Fibroblast of skin of scalp (primary cell): ENCODE results near the gene SH3PXD2A.
A peak's percentile ranks its signal among the peaks of the same experiment; 100 is the strongest.
"Not testable (repeated sequence)": the region's sequence is repeated elsewhere in the genome, so short reads cannot be mapped to it uniquely, and the experiment has no call there.

Experiments used
- DNase-seq: peaks from one replicate; pipeline ENCODE4 v3.0.0-alpha.2; 2013

Gene SH3PXD2A

DNA sequence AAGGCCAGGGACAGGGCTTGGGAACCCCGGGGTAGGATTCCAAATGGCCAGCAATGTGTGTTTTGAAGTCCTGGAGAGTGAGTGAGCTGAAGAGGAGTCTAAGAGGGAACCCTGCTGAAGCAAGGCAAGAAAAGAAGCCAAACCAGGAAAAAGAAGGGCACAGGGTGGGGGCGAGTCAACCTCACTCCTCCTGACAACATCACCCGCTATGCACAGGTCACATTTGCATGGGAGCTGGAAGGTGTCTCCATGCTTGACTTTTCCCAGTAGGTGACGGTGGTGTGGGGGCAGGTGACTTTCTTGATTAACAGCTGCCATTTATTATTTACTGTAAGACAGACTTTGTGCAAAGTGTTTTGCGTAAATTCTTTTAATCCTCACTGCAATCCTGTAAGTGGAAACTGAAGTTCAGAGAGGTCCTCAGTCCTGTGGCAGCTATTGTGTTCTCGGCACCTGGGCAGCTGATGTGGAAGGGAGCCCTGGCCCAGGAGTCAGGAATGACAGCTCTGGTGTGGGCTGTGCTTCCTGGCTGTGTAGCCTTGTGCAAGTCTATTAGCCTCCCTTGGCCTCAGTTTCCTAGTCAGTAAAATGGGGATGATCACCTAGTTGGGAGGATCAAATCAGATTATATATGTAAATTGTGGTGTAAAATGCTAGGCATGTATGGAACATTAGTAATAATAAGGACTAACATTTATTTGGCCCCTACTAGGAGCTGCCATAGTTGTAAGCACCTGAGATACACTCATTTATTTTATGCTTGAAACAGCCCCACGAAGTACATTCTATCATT, 90.9 kb downstream of the SH3PXD2A start:
- DNase-seq = no peak

DNA sequence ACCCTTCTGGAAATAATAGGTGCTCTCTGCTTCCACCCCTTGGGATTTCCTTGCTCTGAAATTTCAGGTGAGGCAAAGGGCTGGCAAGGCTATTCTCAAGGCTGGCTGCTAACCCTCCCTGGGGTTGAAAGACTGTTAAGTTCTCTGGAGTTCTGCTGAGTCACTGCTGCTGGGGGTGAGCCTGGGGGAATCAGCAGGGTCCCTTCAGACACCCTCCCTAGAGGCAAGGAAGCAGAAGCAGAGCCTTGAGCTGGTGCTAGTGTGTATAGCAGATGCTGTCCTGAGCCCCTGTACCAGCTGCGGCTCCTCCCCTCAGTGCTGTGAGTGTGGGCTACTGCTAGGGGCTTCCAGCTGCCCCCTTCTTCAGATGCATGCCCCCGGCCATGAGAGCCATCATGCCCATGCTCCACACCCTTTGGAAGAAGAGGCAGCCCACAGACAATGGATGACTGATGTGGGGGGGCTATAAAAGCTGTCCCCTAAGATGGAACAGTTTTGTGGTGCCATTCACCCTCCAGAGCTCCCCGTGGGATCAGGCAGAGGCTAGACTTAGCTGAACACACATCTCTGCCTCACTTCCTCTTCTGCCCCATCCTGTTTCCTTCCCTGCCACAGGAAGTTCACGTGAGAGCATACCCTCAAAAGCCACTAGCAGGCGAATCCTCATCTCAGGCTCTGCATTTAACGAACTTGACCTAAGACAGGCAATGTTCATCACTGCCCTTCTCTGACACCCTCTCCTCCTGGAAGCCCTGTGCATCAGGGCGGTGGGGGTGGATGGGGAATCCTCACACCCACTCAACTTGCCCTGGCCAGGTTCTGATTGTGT, 91.8 kb downstream of the SH3PXD2A start:
- peak; percentile 58 for DNase-seq

- no peak for DNase-seq
Measured at GRCh38 chr10:103762916-103763315, 92.5 kb downstream of the SH3PXD2A start.

DNA sequence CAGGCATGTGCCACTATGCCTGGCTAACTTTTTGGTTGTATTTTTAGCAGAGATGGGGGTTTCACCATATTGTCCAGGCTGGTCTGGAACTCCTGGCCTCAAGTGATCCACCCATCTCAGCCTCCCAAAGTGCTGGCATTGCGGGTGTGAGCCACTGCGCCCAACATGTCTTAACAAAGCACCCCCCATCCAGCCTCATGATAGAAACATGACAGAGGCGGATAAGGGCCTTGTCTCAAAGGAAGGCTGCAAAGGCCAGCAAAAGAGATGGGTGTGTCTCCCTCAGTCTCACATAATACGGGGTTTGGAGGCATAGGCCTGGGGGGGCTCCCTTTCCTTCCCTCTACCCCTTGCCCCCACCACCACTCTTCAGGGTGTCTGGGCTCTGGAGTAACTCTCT, 93.2 kb downstream of the SH3PXD2A start:
- no peak for DNase-seq

DNA sequence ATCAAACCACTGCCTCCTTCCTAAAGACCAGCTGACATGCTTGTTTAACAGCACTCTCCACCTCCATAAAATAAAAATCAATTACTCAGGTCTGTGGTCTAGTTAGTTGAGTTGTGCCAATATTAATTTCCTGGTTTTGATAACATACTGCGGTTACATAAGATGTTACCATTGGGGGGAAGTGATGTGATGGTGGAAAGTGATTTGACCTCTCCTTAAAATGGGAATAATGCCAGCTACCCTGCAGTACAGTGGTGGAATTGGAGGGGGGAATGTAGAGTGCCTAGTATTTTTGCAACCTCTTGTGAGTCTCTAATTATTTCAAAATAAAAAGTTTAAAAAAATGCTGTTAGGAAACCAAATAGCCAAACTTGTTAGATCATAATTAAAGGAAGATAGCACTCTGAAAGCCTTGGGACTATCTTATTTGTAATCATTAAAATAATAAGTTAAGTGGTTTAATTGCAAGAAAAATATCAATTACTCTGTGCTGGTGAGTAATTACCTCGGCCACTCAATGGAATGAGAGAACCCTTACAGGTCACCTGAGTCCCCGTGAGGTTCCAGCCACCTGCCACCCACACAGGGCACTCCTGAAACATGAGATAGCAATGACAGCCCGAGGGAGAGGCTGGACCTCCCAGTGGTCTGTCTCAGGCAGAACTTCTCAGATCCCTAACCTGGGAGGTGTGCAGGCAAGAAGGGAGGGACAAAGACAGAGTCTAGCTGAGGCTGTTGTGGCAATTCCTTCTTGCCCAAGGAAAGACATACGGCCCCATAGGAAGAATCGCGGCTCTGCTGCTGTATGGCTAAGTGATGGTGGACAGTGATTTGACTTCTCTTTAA, 94.1 kb downstream of the SH3PXD2A start:
- DNase-seq = no peak

GRCh38 chr10:103760233-103760632, 95.1 kb downstream of the SH3PXD2A start:
- DNase-seq = not testable (repeated sequence)

GRCh38 chr10:103759100-103759781, 96.1 kb downstream of the SH3PXD2A start:
- peak; percentile 75 for DNase-seq

- no peak for DNase-seq
Measured at GRCh38 chr10:103758294-103758681, 97.1 kb downstream of the SH3PXD2A start.

GRCh38 chr10:103757531-103758293, 97.7 kb downstream of the SH3PXD2A start:
- DNase-seq = peak; percentile 84

- no peak for DNase-seq
Measured at GRCh38 chr10:103756277-103756869, 99.0 kb downstream of the SH3PXD2A start.

GRCh38 chr10:103752680-103753248, 102.6 kb downstream of the SH3PXD2A start:
- DNase-seq = no peak

- DNase-seq = no peak
Measured at GRCh38 chr10:103751667-103752290, 103.6 kb downstream of the SH3PXD2A start.

DNA sequence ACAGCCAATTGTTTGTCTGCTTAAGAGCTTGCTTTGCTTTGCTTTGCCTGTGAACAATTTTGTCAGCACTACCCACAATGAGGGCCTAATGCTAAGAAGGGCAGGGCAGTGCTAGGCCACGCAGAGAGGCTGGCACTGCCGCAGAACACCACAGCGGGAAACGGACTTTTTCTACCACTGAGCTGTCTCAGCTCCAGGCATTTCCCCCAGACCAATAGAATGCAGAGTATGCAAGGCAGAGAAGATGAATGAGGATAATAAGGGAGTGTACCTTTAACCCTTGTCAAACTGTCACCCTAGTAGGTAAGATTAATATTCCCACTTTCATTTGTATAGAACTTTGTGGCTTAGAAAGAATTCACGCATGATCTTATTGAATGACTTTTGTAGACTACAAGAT, 104.5 kb downstream of the SH3PXD2A start:
- DNase-seq = no peak

GRCh38 chr10:103749779-103750178, 105.6 kb downstream of the SH3PXD2A start:
- no peak for DNase-seq

DNA sequence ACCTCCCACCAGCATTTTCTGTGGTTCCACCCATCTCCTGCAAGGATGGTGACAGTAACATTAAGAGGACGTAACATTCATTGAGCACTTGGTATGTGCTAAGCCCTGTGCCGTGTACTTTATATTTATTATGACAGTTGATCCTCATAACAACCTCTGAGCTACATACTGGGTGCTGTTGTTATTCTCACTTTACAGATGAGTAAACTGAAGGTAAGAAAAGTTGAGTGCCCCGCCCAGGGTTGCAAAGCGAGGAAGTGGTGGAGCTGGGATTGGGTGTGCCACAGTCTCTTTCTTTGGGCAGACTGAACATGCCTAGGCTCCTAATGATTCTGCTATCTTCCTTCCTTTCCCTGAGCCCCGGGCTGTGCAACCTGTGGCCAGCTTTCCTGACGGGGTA, 107.4 kb downstream of the SH3PXD2A start:
- no peak for DNase-seq

DNA sequence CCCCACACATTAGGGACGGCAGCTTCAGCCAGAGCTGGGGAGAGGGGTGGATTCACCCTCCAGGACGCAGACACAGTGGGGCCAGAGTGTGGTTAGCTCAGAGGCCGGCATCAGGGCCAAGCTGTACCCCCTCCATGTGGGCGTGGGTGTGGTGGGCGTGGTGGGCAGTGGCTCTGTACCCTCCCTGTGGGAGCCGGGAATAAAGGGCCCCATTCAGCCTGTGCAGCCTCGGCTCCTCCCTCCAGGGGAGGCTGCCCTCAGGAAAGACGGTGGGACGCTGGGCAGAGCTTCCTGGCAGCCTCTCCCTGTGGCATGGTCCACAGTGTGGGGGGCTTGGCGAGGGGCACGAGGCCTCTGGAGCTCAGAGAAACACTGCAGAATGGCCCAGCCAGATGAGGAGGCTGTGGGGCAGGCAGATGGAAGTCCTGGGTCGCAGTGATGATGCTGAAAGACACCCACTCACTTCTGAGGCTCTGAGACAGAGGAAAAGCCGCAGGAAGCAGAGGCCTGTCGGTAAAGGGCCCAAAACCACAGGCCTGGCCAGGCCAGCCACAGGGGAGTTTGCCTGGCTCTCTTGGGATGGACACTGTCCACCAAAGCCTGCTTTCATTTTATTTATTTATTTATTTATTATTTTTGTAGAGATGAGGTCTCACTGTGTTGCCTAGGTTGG, 108.0 kb downstream of the SH3PXD2A start:
- no peak for DNase-seq

GRCh38 chr10:103746598-103746997, 108.8 kb downstream of the SH3PXD2A start:
- no peak for DNase-seq

DNA sequence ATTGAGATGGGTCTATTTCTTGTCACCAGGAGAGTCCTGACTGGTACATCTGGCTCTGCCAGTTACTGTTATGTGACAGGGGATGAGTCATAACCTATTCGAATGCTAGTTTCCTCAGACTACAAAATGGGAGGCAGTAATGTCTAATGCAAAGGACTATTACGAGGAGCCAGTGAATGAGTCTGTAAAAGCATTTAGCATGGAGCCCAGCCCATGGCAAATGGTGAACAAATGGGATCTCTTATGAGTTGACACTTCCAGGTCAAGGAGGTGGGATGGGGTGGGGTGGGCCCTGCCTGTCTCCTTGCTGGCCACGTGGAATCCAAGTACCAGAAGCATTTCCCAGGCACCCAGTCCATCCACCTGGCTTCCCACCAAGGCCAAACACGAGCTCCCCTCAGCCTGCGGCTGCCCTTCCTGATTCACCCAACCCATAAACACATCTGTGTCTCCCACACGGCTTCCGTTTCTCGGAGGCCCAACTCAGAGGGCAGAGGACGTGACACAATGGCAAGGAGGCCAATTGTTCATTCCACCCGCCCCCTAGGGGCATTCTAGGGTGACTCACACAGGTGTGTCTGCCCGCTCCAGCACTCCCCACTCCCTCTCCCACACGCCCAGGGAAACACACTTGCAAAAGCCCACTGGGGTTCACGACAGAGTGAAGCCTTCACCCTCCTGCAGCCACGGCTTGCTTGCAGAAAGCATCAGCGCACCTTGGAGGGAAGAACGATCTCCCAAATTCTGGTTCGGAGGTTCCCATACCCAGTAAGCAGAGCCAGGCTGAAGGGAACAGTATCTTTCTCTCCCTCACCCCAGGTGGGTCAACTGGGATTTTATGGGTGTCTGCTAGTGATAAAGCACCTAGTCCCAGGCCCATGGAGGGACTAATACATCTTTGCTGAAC, 109.8 kb downstream of the SH3PXD2A start:
- DNase-seq = no peak

- DNase-seq = no peak
Measured at GRCh38 chr10:103742824-103743223, 112.6 kb downstream of the SH3PXD2A start.
